IPS DF 6.9 (cell line): ENCODE measurements around the gene CTSO.
A peak's percentile ranks its signal among the peaks of the same experiment; 100 is the strongest.

Experiments used
- DNase-seq: peaks from one replicate; pipeline ENCODE4 v3.0.0-alpha.2; 2013; ENCODE audit warnings: low read depth, low spot score
- H3K27ac ChIP-seq: one replicate; pipeline ENCODE4 v1.5.1; 2013; ENCODE audit warnings: low read length, control low read depth
- H3K27me3 ChIP-seq: 2 replicates; pipeline ENCODE4 v1.6.1; 2013; ENCODE audit warnings: mild to moderate bottlenecking, low read length; ENCODE audit not compliant: control insufficient read depth, insufficient read depth
- H3K36me3 ChIP-seq: 2 replicates; pipeline ENCODE4 v1.6.1; 2013; ENCODE audit warnings: low read length; ENCODE audit not compliant: control insufficient read depth, insufficient read depth
- H3K4me1 ChIP-seq: 2 replicates; pipeline ENCODE4 v1.6.1; 2013; ENCODE audit warnings: low read length; ENCODE audit not compliant: control insufficient read depth, insufficient read depth
- H3K4me3 ChIP-seq: 2 replicates; pipeline ENCODE4 v1.5.1; 2013; ENCODE audit warnings: mild to moderate bottlenecking, low read length
- H3K9me3 ChIP-seq: 2 replicates; pipeline ENCODE4 v1.6.1; 2013; ENCODE audit warnings: low read length, inconsistent platforms; ENCODE audit not compliant: control insufficient read depth, insufficient read depth
- WGBS: extraction: QIAGEN DNeasy Blood & Tissue Kit; methylation state at CpG from one replicate; pipeline ENCODE4 v1.1.7; 2013; ENCODE audit warnings: mixed read lengths, missing lambda C conversion rate; ENCODE audit not compliant: insufficient read length, insufficient coverage; 5-methylcytosine and 5-hydroxymethylcytosine counted together

CTSO gene, protein sequence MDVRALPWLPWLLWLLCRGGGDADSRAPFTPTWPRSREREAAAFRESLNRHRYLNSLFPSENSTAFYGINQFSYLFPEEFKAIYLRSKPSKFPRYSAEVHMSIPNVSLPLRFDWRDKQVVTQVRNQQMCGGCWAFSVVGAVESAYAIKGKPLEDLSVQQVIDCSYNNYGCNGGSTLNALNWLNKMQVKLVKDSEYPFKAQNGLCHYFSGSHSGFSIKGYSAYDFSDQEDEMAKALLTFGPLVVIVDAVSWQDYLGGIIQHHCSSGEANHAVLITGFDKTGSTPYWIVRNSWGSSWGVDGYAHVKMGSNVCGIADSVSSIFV

DNA sequence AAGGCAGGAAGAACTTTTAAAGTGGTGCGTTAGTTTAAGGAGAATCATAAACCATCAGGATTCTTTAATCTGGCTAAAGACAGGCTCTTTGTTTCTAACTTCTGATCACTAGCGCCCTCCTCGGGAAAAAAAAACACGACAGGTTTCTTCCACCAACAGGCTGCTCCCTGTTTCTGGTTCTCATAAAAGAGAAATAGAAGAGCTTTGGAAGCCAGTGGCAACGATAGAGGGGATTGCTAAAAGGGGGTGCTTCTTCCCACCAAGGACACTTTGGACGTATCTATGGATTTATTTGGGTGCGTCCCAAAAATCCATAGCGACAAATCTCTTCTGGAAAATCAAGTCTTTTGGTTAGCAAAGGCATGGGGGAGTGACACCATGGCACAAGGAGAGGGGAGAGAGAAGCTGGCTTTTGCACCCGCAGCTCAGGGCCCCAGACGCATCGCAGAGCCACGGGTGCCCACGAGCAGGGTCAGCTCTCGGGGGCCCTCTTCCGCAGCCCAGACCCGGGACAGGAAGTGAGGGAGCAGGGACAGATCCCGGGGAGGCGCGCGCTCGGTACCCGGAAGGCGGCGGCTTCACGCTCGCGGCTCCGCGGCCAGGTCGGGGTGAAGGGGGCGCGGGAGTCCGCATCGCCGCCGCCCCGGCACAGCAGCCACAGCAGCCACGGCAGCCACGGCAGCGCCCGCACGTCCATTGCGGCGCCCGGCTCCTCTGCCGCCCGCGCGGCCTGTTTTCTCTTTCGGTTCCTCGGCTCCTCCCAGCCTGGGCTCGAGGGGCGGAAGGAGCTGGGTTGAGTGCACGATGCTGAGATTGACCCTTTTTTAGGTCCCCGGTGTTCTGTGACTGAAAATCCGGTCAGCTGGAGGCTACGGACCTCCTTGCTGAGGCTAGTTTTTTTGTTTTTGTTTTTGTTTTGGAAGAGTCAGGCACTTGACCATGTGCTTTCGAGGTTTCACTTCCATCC lies at the start of gene CTSO:
Gene CTSO, minus strand, starts transcription at position 716 of the 967 bp plus-strand sequence. Its CDS starts 19 bp downstream, at position 697.
- H3K4me3 ChIP-seq = peak within 1 kb of the TSS; percentile 81
- no CpG with 5 or more reads among the region's 58 CpGs for WGBS
- H3K36me3 ChIP-seq = no peaks in the 10 kb centered on the region
- no peak within 1 kb of the TSS for H3K27ac ChIP-seq
- H3K9me3 ChIP-seq = no peaks in the 10 kb centered on the region
- no peaks in the 10 kb centered on the region for H3K27me3 ChIP-seq
- no peaks in the 10 kb centered on the region for H3K4me1 ChIP-seq
- no peak for DNase-seq

DNA sequence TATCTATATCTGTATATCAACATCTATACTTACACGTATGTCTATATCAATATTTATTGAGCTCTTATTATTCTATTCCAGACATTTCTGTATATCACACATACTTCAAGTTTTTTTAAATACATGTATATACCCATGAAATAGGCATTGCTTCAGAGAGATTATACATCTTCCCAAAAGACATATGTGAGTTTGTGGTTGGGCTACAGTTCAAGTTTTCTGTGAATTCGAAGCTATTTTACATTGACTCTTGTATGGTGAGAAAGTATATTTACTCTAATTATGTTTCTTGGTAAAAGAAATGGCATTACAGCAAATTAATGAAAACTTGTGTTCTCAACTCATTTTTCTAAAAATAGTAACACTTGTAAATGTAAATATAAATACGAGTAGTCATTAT lies 46.8 kb upstream of the CTSO start:
- no peak for DNase-seq
- H3K4me3 ChIP-seq = no peak overlapping the region
- no peaks in the 10 kb centered on the region for H3K36me3 ChIP-seq
- no CpG with 5 or more reads among the region's 3 CpGs for WGBS
- peaks cover 9% of the 10 kb centered on the region; the same call in 1 of the 2 replicates for H3K27me3 ChIP-seq
- H3K27ac ChIP-seq = no peak overlapping the region
- no peaks in the 10 kb centered on the region for H3K9me3 ChIP-seq
- no peaks in the 10 kb centered on the region for H3K4me1 ChIP-seq

DNA sequence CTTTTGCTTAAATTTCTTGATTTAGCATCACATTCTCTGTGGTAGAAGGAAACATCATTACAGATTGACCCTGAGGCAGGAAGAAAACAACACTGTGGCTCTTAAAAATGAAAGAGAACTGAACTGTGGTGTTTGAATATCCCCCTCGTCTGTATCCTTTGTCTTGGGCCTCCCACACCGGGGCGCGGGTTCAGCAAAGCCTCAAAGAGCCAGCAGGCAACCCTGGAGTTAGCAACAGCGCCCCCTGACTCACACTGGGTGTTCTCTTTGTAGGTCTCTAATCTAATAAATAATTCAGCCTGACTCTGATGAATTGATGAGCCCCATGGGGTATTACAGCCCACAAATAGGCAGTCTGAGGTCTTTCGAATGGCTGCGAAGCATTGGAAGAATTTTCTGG lies 46.1 kb upstream of the CTSO start:
- no CpG with 5 or more reads among the region's 7 CpGs for WGBS
- no peaks in the 10 kb centered on the region for H3K36me3 ChIP-seq
- peaks cover 9% of the 10 kb centered on the region; the same call in 1 of the 2 replicates for H3K27me3 ChIP-seq
- H3K9me3 ChIP-seq = no peaks in the 10 kb centered on the region
- H3K4me3 ChIP-seq = no peak overlapping the region
- DNase-seq = peak; percentile 61
- no peak overlapping the region for H3K27ac ChIP-seq
- no peaks in the 10 kb centered on the region for H3K4me1 ChIP-seq

DNA sequence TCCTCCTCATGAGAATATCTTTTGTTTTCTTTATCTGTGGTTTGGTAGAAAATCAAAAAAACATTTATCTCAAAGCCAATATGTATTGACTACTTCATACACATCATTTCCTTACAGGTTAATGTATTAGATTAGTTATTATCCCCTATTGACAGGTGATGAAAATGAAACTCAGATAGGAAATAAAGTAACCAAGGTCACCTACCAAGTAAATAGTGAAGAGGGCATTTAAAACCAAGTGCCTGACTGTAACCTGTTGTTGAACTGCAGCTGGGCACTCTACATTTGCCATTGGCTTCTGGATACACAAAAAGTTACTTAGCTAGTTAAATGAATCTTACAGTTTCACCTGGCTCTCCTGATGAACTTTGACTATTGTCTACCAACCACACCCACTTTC lies 41.4 kb upstream of the CTSO start:
- Histone ChIP-seq H3K36me3 (no peaks in the 10 kb centered on the region), H3K27ac (no peak overlapping the region), H3K9me3 (no peaks in the 10 kb centered on the region), H3K27me3 (peaks cover 9% of the 10 kb centered on the region; the same call in 1 of the 2 replicates), H3K4me1 (no peaks in the 10 kb centered on the region), H3K4me3 (no peak overlapping the region)
- DNase-seq = no peak

DNA sequence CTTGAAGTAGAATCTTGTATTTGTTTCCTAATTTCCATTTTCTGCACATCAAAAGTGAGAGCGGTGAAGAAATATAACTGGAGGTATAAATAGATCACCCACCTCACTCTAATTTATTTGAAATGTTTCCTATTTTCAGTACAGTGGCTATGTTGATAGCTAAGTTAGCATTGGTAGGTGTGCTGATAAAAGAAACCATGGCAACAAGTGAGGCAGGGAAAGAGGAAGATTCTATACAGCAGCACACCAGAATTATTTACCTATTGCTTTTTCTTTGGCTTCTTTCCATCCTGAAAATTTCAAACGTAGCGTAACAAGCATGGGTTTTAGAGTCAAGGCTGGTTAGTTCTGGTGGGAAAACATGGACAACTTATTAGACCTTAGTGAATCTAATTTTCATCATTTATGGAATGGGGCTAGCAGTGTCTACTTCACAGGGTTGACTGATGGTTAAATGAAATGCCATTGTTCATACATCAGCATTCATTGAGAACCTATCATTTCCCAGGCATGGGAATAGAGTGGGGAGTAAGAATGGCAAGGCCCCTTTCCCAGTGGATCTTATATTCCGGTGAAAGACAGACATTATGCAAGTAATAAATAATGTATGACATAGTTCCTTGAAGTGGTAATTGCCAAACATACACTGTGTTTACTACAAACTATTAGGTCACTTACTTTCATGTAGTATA lies 30.6 kb upstream of the CTSO start:
- H3K4me1 ChIP-seq = no peaks in the 10 kb centered on the region
- no CpG with 5 or more reads among the region's 4 CpGs for WGBS
- H3K36me3 ChIP-seq = no peaks in the 10 kb centered on the region
- DNase-seq = no peak
- H3K4me3 ChIP-seq = no peak overlapping the region
- no peaks in the 10 kb centered on the region for H3K9me3 ChIP-seq
- no peaks in the 10 kb centered on the region for H3K27me3 ChIP-seq
- no peak overlapping the region for H3K27ac ChIP-seq

DNA sequence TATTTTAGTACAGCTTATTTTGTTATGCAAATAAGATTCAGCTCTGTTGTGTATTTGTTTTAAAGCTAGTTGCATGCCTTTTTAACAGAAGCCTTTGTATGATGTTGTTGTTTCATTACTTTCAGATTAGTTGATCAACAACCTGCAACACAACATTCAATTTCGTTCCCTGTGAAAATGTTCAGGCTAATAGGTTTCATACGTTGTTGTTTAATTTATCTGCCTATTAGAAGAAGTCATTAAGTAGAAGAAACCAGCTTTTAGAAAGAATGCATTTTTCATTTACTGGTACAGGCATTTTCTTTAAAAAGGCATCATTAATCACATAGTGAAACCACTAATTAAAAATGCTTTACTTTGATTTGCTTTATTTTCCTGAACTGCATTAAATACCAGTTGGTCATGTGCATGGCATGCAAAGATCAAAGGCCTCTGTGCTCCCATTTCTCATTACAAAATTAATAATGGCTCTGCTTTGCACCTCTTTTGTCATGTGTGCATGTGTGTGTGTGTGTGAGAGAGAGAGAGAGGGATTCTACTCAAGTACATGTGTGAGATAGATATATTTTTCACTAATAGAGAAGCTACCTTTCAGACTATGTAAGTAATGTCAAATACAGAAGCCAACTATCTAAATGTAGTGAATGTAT lies 29.2 kb upstream of the CTSO start:
- Histone ChIP-seq H3K36me3 (no peaks in the 10 kb centered on the region), H3K4me3 (no peak overlapping the region), H3K4me1 (no peaks in the 10 kb centered on the region), H3K27ac (no peak overlapping the region), H3K9me3 (no peaks in the 10 kb centered on the region), H3K27me3 (no peaks in the 10 kb centered on the region)
- no peak for DNase-seq
- no CpG with 5 or more reads among the region's 2 CpGs for WGBS

DNA sequence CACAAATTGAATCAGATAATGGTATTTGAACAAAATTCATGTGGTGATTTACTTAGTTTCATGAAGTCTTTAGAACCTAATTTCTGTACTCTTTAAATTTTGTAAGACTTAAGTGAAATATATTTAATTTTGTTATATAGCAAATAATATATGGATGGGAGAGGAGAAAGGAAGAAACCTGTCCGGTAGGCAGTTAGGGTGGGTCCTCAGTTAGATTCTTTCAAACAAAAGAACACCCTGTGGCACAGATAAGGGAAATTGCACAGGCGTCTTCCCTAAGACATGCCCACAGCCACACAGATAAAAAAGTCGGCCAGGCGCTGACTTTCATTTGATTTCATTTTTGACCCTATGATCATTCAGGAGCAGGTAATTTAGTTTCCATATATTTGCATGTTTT lies 25.1 kb upstream of the CTSO start:
- Histone ChIP-seq H3K27me3 (no peaks in the 10 kb centered on the region), H3K27ac (no peak overlapping the region), H3K4me1 (peaks cover 2% of the 10 kb centered on the region; the same call in 1 of the 2 replicates), H3K4me3 (no peak overlapping the region), H3K9me3 (no peaks in the 10 kb centered on the region), H3K36me3 (no peaks in the 10 kb centered on the region)
- no CpG with 5 or more reads among the region's 4 CpGs for WGBS
- no peak for DNase-seq

DNA sequence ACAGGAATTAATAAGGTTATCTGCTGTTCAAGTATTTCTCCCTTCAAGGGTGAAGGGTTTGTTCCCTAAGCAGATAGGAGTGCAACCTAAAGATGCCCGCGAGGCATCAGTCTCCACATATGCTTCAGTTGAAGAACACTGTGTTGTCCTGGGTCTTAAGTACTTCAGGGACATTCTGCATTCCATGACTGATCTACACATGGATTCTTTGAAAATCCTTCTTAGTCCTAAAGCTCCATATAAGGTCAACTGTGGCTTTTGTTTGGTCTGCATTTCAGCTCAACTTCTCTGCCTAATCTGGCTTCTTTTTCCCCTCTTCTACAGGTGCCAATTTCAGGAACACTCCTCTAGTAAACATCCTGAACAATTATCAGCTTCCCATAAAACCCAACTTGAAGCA lies 21.8 kb upstream of the CTSO start:
- Histone ChIP-seq H3K27me3 (no peaks in the 10 kb centered on the region), H3K9me3 (no peaks in the 10 kb centered on the region), H3K4me3 (no peak overlapping the region), H3K4me1 (peaks cover 2% of the 10 kb centered on the region; the same call in 1 of the 2 replicates), H3K27ac (no peak overlapping the region), H3K36me3 (no peaks in the 10 kb centered on the region)
- no peak for DNase-seq
- WGBS = no CpG with 5 or more reads among the region's 2 CpGs

DNA sequence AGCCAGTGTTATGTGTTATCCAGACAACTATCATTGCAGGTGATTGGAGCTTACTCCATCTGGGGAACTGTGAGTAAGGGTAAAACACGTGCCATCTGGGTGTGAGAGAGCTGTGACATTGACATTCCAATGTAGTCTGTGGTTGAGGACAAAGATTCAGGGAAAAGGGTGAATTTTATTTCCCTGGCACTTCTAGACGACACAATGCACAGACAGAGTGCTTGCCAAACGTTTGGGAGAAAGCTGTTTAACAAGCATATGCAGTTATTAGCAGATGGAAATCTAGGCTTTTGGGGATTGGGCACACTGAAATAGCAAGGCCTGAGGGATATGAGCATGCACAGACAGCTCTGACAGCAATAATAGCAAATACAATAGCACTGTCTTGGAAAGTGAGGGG lies 21.3 kb upstream of the CTSO start:
- Histone ChIP-seq H3K4me3 (no peak overlapping the region), H3K27me3 (no peaks in the 10 kb centered on the region), H3K4me1 (peaks cover 2% of the 10 kb centered on the region; the same call in 1 of the 2 replicates), H3K9me3 (no peaks in the 10 kb centered on the region), H3K27ac (no peak overlapping the region), H3K36me3 (no peaks in the 10 kb centered on the region)
- no peak for DNase-seq
- WGBS = no CpG with 5 or more reads among the region's 3 CpGs

DNA sequence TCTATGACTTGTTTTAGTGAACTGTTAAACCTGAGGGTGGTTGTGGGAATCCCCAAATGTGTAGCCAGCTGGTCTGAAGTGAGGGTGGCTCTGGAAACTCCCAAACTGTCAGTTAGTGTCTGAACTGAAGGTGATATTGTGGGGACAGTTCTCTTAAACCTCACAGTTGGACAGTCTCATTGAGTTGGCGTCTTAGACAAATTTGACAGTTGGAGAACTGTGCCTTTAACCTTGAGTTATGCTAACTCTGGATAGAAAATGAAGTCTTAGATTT lies 20.7 kb upstream of the CTSO start:
- WGBS = no CpG with 5 or more reads among the region's 1 CpG
- no peak for DNase-seq
- Histone ChIP-seq H3K27ac (no peak overlapping the region), H3K9me3 (no peaks in the 10 kb centered on the region), H3K4me3 (no peak overlapping the region), H3K4me1 (peaks cover 2% of the 10 kb centered on the region; the same call in 1 of the 2 replicates), H3K36me3 (no peaks in the 10 kb centered on the region), H3K27me3 (no peaks in the 10 kb centered on the region)
